GM12873 (cell line): Measurements from ENCODE around the gene DDX52.

Experiments
- CTCF ChIP-seq: IDR thresholded peaks from 2 replicates; pipeline ENCODE4 v1.5.1; 2012; ENCODE audit warnings: low read depth, mild to moderate bottlenecking, moderate library complexity, low read length, control low read depth; ENCODE audit not compliant: insufficient read depth; ENCODE audit errors: missing control alignments

DDX52 gene

GRCh38 chr17:37643118-37643766 lies at the start of gene DDX52:
Gene DDX52, minus strand, starts transcription at chr17:37643446. Its CDS starts 26 bp downstream, at chr17:37643420.
- no peak for TF ChIP-seq CTCF

- TF ChIP-seq CTCF, result no peak
Measured at GRCh38 chr17:37691807-37692206, 48.6 kb upstream of the DDX52 start.

GRCh38 chr17:37689317-37689716 lies 46.1 kb upstream of the DDX52 start:
- no peak for TF ChIP-seq CTCF

GRCh38 chr17:37683454-37683984 lies 40.3 kb upstream of the DDX52 start:
- TF ChIP-seq CTCF, result no peak

GRCh38 chr17:37682007-37682406 lies 38.8 kb upstream of the DDX52 start:
- no peak for TF ChIP-seq CTCF

GRCh38 chr17:37678036-37678435 lies 34.8 kb upstream of the DDX52 start:
- no peak for TF ChIP-seq CTCF

GRCh38 chr17:37677021-37677420 lies 33.8 kb upstream of the DDX52 start:
- TF ChIP-seq CTCF, result no peak
